Stomach (tissue), 4 donors: ENCODE measurements around the gene IGLL1.

Source experiments
- CTCF ChIP-seq, 7 experiments: fragments of 450-650 bp in 4 of 7; fragments of 200-600 bp in 3 of 7; sonication (generic) in 3 of 7; IDR thresholded peaks; one replicate each; pipeline ENCODE4 v1.5.1; 2016 to 2019; ENCODE audit warnings: antibody characterized with exemption in 7 of 7, control low read depth in 2 of 7, mild to moderate bottlenecking in 1 of 7
- EP300 ChIP-seq: sonication (generic); formaldehyde crosslinking; IDR thresholded peaks from one replicate; pipeline ENCODE4 v1.6.1; 2017; ENCODE audit warnings: antibody characterized with exemption
- POLR2A ChIP-seq, 4 donors: fragments of 450-650 bp; IDR thresholded peaks; one replicate each; pipeline ENCODE4 v1.6.1; 2016; ENCODE audit warnings: antibody characterized with exemption in 4 of 4, control low read depth in 2 of 4, mild to moderate bottlenecking in 1 of 4, moderate library complexity in 1 of 4
- POLR2AphosphoS5 ChIP-seq, 3 donors: sonication (generic); formaldehyde crosslinking; IDR thresholded peaks; one replicate each; pipeline ENCODE4 v1.6.1; 2016; ENCODE audit warnings: antibody characterized with exemption in 3 of 3

- TF ChIP-seq CTCF (IDR thresholded peaks at IDR 0.05) (no peak), POLR2A (IDR thresholded peaks at IDR 0.05) (no peak), EP300 (no peak), POLR2AphosphoS5 (IDR thresholded peaks at IDR 0.05) (no peak)
These were observed 50.7 kb downstream of the IGLL1 start for GRCh38 chr22:23529166-23530103.
